GM12801 (cell line): Measurements from ENCODE around the gene ZNF410.

ENCODE experiments used
- TF ChIP-seq, protein P1 (sequence below): IDR thresholded peaks from one replicate; pipeline ENCODE4 v1.5.1; 2011; ENCODE audit warnings: control low read depth; ENCODE audit not compliant: insufficient read length; ENCODE audit errors: extremely low read depth

ZNF410 gene

DNA sequence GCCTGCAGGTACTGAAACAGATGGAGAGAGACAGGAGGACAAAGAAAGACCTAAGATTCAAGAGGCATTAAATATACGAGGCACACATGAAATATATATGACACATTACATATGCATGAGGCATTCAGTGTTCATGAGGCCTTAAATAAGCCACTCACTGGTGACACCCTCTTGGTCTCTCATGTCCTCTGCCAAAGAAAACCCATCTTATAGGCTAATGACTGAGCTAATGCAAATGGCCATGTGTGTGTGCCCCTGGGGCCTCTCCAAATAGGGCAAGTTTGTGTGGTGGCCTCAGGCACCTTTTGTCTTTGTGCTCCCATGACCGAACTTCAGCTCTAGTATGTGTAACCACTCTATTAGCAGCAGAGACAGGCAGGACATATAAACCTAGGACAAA is 82.2 kb downstream of the ZNF410 start:
- TF ChIP-seq, protein P1, sequence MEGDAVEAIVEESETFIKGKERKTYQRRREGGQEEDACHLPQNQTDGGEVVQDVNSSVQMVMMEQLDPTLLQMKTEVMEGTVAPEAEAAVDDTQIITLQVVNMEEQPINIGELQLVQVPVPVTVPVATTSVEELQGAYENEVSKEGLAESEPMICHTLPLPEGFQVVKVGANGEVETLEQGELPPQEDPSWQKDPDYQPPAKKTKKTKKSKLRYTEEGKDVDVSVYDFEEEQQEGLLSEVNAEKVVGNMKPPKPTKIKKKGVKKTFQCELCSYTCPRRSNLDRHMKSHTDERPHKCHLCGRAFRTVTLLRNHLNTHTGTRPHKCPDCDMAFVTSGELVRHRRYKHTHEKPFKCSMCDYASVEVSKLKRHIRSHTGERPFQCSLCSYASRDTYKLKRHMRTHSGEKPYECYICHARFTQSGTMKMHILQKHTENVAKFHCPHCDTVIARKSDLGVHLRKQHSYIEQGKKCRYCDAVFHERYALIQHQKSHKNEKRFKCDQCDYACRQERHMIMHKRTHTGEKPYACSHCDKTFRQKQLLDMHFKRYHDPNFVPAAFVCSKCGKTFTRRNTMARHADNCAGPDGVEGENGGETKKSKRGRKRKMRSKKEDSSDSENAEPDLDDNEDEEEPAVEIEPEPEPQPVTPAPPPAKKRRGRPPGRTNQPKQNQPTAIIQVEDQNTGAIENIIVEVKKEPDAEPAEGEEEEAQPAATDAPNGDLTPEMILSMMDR = no peak

DNA sequence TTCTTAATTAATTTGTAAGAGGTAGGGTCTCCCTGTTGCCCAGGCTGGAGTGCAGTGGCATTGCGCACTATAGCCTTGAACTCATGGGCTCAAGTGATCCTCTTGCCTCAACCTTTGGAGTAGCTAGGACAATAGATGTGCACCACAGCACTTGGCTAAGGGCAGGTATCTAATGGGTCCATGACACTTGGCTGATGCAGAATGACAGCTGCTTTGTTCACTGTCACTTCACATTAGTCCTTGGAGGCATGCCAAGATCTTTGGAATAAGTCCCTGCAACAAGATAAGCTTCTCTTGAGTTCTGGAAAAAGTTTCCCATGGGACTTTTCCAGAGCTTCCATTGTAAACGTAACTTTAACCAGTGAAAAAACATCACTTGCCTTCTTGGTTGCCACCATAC is 86.8 kb downstream of the ZNF410 start:
- TF ChIP-seq, protein P1 = no peak

DNA sequence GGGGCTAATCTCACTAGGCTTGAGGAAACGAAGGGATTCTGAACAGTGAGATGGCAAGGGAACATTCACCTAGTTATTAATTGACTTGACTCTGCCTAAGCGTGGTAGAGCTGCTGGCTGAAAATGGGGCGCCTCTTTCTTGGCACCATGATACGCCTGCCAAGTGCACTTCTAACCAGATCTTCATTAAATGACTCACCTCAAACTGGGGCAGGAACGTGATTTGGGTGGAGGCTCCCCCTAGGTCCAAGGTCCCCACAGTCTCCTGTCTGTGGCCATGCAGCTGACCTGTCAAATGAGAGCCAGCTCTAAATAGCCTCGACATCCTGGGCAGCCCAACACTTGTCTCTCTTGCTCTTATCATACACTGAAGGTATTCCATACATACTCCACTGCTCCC is 89.5 kb downstream of the ZNF410 start:
- TF ChIP-seq, protein P1 = no peak

DNA sequence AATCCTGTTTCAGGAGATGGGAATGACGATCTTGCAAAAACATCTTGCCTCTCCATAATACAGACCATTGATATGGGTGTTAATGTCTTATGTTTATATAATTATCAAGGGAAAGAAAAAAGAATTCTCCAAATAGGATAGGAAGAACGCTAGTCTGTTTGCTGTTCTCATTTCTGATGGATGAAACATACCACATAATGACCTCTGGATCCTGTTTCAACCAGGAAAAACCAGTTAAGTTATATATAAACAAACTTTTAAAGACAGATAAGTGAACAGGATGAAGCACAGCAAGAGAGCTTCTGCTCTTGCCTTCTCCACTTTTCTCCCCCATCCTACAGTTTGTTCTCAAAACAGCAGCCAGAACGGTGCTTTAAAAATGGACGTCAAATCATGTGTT is 91.2 kb downstream of the ZNF410 start:
- TF ChIP-seq, protein P1 = no peak
